DOHH2 (cell line): ENCODE results near the gene UCN3.
"Not testable (repeated sequence)": the region's sequence is repeated elsewhere in the genome, so short reads cannot be mapped to it uniquely, and the experiment has no call there.

Experiments
- H3F3A ChIP-seq: fragments of 200-600 bp; sonication (generic), shearing (Covaris generic); 2 replicates; pipeline ENCODE4 v1.6.0; 2016; ENCODE audit warnings: antibody characterized with exemption, mild to moderate bottlenecking; ENCODE audit not compliant: control insufficient read depth, insufficient read depth
- H3K27ac ChIP-seq: fragments of 200-600 bp; sonication (generic); 2 replicates; pipeline ENCODE4 v1.5.1; 2014; ENCODE audit warnings: low read depth, mild to moderate bottlenecking, low read length, moderate library complexity
- H3K27me3 ChIP-seq: fragments of 200-600 bp; sonication (generic); 2 replicates; pipeline ENCODE4 v1.6.1; 2014; ENCODE audit warnings: mild to moderate bottlenecking, low read length, mixed read lengths; ENCODE audit not compliant: control insufficient read depth
- H3K36me3 ChIP-seq: fragments of 200-600 bp; sonication (generic); 2 replicates; pipeline ENCODE4 v1.6.1; 2014; ENCODE audit warnings: mild to moderate bottlenecking, low read length, moderate library complexity, mixed read lengths; ENCODE audit not compliant: control insufficient read depth
- H3K4me1 ChIP-seq: fragments of 200-600 bp; sonication (generic); 2 replicates; pipeline ENCODE4 v1.6.1; 2014; ENCODE audit warnings: mild to moderate bottlenecking, low read length, mixed read lengths; ENCODE audit not compliant: control insufficient read depth
- H3K4me2 ChIP-seq: fragments of 200-600 bp; sonication (generic); 2 replicates; pipeline ENCODE4 v1.6.0; 2014; ENCODE audit warnings: mild to moderate bottlenecking, low read length, moderate library complexity
- H3K4me3 ChIP-seq: fragments of 200-600 bp; sonication (generic); 2 replicates; pipeline ENCODE4 v1.5.1; 2014; ENCODE audit warnings: mild to moderate bottlenecking, low read length, mixed read lengths
- H3K79me2 ChIP-seq: fragments of 200-600 bp; sonication (generic); 2 replicates; pipeline ENCODE4 v1.6.1; 2014; ENCODE audit warnings: mild to moderate bottlenecking, low read length, mixed read lengths; ENCODE audit not compliant: control insufficient read depth
- H3K9me2 ChIP-seq: fragments of 200-600 bp; sonication (generic); replicated peaks from 2 replicates; pipeline ENCODE4 v1.6.1; 2014; ENCODE audit warnings: mild to moderate bottlenecking, low read length, mixed read lengths; ENCODE audit not compliant: control insufficient read depth
- H3K9me3 ChIP-seq: fragments of 200-600 bp; sonication (generic); 2 replicates; pipeline ENCODE4 v1.6.1; 2014; ENCODE audit warnings: antibody characterized with exemption, low read length, mixed read lengths; ENCODE audit not compliant: control insufficient read depth, insufficient read depth
- H4K20me1 ChIP-seq: fragments of 200-600 bp; sonication (generic); 2 replicates; pipeline ENCODE4 v1.6.0; 2014; ENCODE audit warnings: low read depth, mild to moderate bottlenecking, antibody characterized with exemption, low read length, moderate library complexity; ENCODE audit not compliant: control insufficient read depth, insufficient read depth
- CTCF ChIP-seq: fragments of 200-600 bp; sonication (generic); IDR thresholded peaks from one replicate; pipeline ENCODE4 v1.5.1; 2014; ENCODE audit warnings: antibody characterized with exemption, mild to moderate bottlenecking, low read depth, low read length; ENCODE audit not compliant: poor library complexity, severe bottlenecking
- EZH2phosphoT487 ChIP-seq: fragments of 200-600 bp; sonication (generic); IDR thresholded peaks from 2 replicates; pipeline ENCODE4 v1.6.1; 2017; ENCODE audit warnings: borderline replicate concordance, mild to moderate bottlenecking, antibody characterized with exemption, low read length, moderate library complexity, mixed read lengths

UCN3 gene

DNA sequence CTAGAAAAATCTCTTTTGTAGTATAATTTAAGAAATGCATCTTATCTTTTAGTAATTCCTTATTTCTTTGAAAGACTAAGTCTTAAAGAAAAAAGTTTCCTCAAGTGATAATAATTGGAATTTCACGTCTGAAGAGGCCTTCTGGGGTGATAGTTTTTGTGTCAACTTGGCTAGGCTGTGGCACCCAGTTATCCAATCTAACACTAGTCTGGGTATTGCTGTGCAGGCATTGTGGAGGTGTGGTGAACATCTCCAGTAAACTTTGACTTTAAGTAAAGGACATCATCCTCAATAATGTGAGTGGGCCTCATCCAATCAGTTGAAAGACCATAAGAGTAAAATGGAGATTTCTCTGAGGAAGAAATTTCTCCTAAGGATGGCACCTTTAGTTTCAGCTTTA is 42.2 kb downstream of the UCN3 start:
- Histone ChIP-seq H3K79me2 (no peaks in the 10 kb centered on the region), H3K4me3 (no peak overlapping the region), H3K27me3 (peaks cover 3% of the 10 kb centered on the region; the same call in 1 of the 2 replicates), H3K9me3 (peaks cover 15% of the 10 kb centered on the region; the same call in 1 of the 2 replicates), H3K4me1 (peaks cover 1% of the 10 kb centered on the region), H3K36me3 (no peaks in the 10 kb centered on the region), H3K4me2 (no peak overlapping the region), H3F3A (no peaks in the 10 kb centered on the region), H4K20me1 (no peaks in the 10 kb centered on the region), H3K27ac (no peak overlapping the region), H3K9me2 (no peaks in the 10 kb centered on the region)
- no peak for TF ChIP-seq CTCF
- TF ChIP-seq EZH2phosphoT487, result no peak

GRCh38 chr10:5410787-5411186 is 46.0 kb downstream of the UCN3 start:
- Histone ChIP-seq H3K36me3 (peaks cover 12% of the 10 kb centered on the region), H3K9me3 (peaks cover 15% of the 10 kb centered on the region; the same call in 1 of the 2 replicates), H3K4me1 (peaks cover 19% of the 10 kb centered on the region), H3K79me2 (peaks cover 34% of the 10 kb centered on the region)
- not testable (repeated sequence) for H4K20me1 ChIP-seq, H3K27me3 ChIP-seq, H3K4me3 ChIP-seq, H3F3A ChIP-seq, H3K4me2 ChIP-seq, H3K27ac ChIP-seq, H3K9me2 ChIP-seq

- Histone ChIP-seq H3K4me2 (peak overlapping the region; percentile 92), H3F3A (no peaks in the 10 kb centered on the region), H3K79me2 (peaks cover 46% of the 10 kb centered on the region), H3K4me1 (peaks cover 19% of the 10 kb centered on the region), H4K20me1 (0 out of 2 replicates have a peak, but pooled peaks cover 5% of the 10 kb centered on the region), H3K9me2 (no peaks in the 10 kb centered on the region), H3K4me3 (peak overlapping the region; percentile 90), H3K36me3 (peaks cover 22% of the 10 kb centered on the region), H3K27ac (no peak overlapping the region), H3K27me3 (peaks cover 3% of the 10 kb centered on the region; the same call in 1 of the 2 replicates), H3K9me3 (peaks cover 19% of the 10 kb centered on the region; the same call in 1 of the 2 replicates)
- TF ChIP-seq EZH2phosphoT487, result no peak
- TF ChIP-seq CTCF, result no peak
Measured at GRCh38 chr10:5411941-5412276, 47.1 kb downstream of the UCN3 start.

- H3F3A ChIP-seq, result no peaks in the 10 kb centered on the region
- peaks cover 19% of the 10 kb centered on the region for H3K4me1 ChIP-seq
- H3K4me2 ChIP-seq, result peak within 1 kb of the TSS; percentile 92
- TF ChIP-seq CTCF (no peak), EZH2phosphoT487 (no peak)
- peaks cover 20% of the 10 kb centered on the region for H3K9me3 ChIP-seq
- peaks cover 3% of the 10 kb centered on the region; the same call in 1 of the 2 replicates for H3K27me3 ChIP-seq
- H3K9me2 ChIP-seq, result no peaks in the 10 kb centered on the region
- H3K79me2 ChIP-seq, result peaks cover 51% of the 10 kb centered on the region
- H3K36me3 ChIP-seq, result peaks cover 27% of the 10 kb centered on the region
- H4K20me1 ChIP-seq, result 0 out of 2 replicates have a peak, but pooled peaks cover 5% of the 10 kb centered on the region
- H3K4me3 ChIP-seq, result peak within 1 kb of the TSS; percentile 90
- H3K27ac ChIP-seq, result no peak within 1 kb of the TSS; the same call in 1 of the 2 replicates
Measured at GRCh38 chr10:5412277-5412941, 47.6 kb downstream of the UCN3 start, which contains the start of gene NET1. NET1 (plus strand) TSS chr10:5412557; CDS start chr10:5412693, 136 bp downstream.
